CD14-positive monocyte (primary cell): ENCODE results near the gene MAP3K13. TPM values are rescaled to one million over a fixed set of nuclear protein-coding genes. Genes with fewer than 3 reads are reported as not detected.

Experiments used
- DNase-seq, 3 donors: peaks; one replicate each; pipeline ENCODE4 v3.0.0-alpha.2; 2011 to 2022
- H2AFZ ChIP-seq: 2 replicates; pipeline ENCODE4 v1.6.0; 2012; ENCODE audit warnings: mild to moderate bottlenecking, low read depth, low read length, inconsistent platforms; ENCODE audit not compliant: insufficient read depth, poor library complexity, severe bottlenecking
- H3K27ac ChIP-seq, 2 donors: 1 replicate in 1 of 2; 2 replicates in 1 of 2; pipeline ENCODE4 v1.5.1; 2012 to 2013; ENCODE audit warnings: low read length in 2 of 2, control low read depth in 1 of 2, inconsistent platforms in 1 of 2, low read depth in 1 of 2, mild to moderate bottlenecking in 1 of 2
- H3K27me3 ChIP-seq, 2 donors: one replicate each; pipeline versions ENCODE4 v1.6.0 to v1.6.1; 2011 to 2013; ENCODE audit warnings: low read length in 2 of 2; ENCODE audit not compliant: control insufficient read depth in 2 of 2, insufficient read depth in 2 of 2
- H3K36me3 ChIP-seq, 2 donors: replicated peaks in 1 of 2; 1 replicate in 1 of 2; 2 replicates in 1 of 2; pipeline versions ENCODE4 v1.5.1 to v1.6.1; 2012 to 2013; ENCODE audit warnings: low read length in 2 of 2, control low read depth in 1 of 2, inconsistent platforms in 1 of 2, mild to moderate bottlenecking in 1 of 2; ENCODE audit not compliant: insufficient read depth in 2 of 2, control insufficient read depth in 1 of 2
- H3K4me1 ChIP-seq, 2 donors: 1 replicate in 1 of 2; 2 replicates in 1 of 2; pipeline versions ENCODE4 v1.5.1 to v1.6.1; 2012 to 2013; ENCODE audit warnings: low read length in 2 of 2, control low read depth in 1 of 2, inconsistent platforms in 1 of 2, mild to moderate bottlenecking in 1 of 2, moderate library complexity in 1 of 2; ENCODE audit not compliant: insufficient read depth in 2 of 2, control insufficient read depth in 1 of 2
- H3K4me2 ChIP-seq: replicated peaks from 2 replicates; pipeline ENCODE3; 2012; ENCODE audit warnings: low read length, moderate library complexity, mild to moderate bottlenecking; ENCODE audit not compliant: poor library complexity, severe bottlenecking; ENCODE audit errors: extremely low read depth
- H3K4me3 ChIP-seq, 3 experiments: fragments of 200-600 bp in 1 of 3; sonication (generic) in 1 of 3; replicated peaks in 1 of 3; 1 replicate in 2 of 3; 2 replicates in 1 of 3; pipeline ENCODE4 v1.5.1; 2011 to 2013; ENCODE audit warnings: low read length in 3 of 3, mild to moderate bottlenecking in 3 of 3, control low read depth in 2 of 3, low read depth in 2 of 3, inconsistent platforms in 1 of 3, moderate library complexity in 1 of 3
- H3K79me2 ChIP-seq: 2 replicates; pipeline ENCODE4 v1.6.0; 2012; ENCODE audit warnings: mild to moderate bottlenecking, control low read depth, inconsistent platforms, low read length, moderate library complexity; ENCODE audit not compliant: insufficient read depth
- H3K9ac ChIP-seq: 2 replicates; pipeline ENCODE4 v1.6.0; 2017; ENCODE audit warnings: low read length, mild to moderate bottlenecking; ENCODE audit not compliant: insufficient read depth, poor library complexity, severe bottlenecking
- H3K9me3 ChIP-seq, 2 donors: replicated peaks in 1 of 2; 1 replicate in 1 of 2; 2 replicates in 1 of 2; pipeline versions ENCODE4 v1.5.1 to v1.6.1; 2012 to 2013; ENCODE audit warnings: low read length in 2 of 2, control low read depth in 1 of 2; ENCODE audit not compliant: control insufficient read depth in 1 of 2, insufficient read depth in 1 of 2
- H4K20me1 ChIP-seq: 2 replicates; pipeline ENCODE4 v1.6.0; 2012; ENCODE audit warnings: mild to moderate bottlenecking, low read length, control low read depth, moderate library complexity; ENCODE audit not compliant: insufficient read depth
- H3K27ac Mint-ChIP-seq, 7 donors: one replicate each; pipeline ENCODE4 v1.8.0; 2020; ENCODE audit warnings: mild to moderate bottlenecking in 7 of 7, mixed read lengths in 7 of 7, moderate library complexity in 6 of 7, inconsistent platforms in 2 of 7
- H3K27me3 Mint-ChIP-seq, 3 donors: one replicate each; pipeline ENCODE4 v1.8.0; 2021 to 2022; ENCODE audit warnings: low read depth in 3 of 3, mild to moderate bottlenecking in 3 of 3, mixed read lengths in 3 of 3, moderate library complexity in 3 of 3, inconsistent platforms in 1 of 3
- H3K36me3 Mint-ChIP-seq, 2 donors: one replicate each; pipeline ENCODE4 v1.8.0; 2020; ENCODE audit warnings: mixed read lengths in 2 of 2, inconsistent platforms in 1 of 2, mild to moderate bottlenecking in 1 of 2
- H3K4me1 Mint-ChIP-seq: one replicate; pipeline ENCODE4 v1.8.0; 2020; ENCODE audit warnings: mild to moderate bottlenecking, mixed read lengths
- H3K4me3 Mint-ChIP-seq, 2 donors: one replicate each; pipeline ENCODE4 v1.8.0; 2020; ENCODE audit warnings: mild to moderate bottlenecking in 2 of 2, mixed read lengths in 2 of 2, moderate library complexity in 1 of 2
- H3K9me3 Mint-ChIP-seq, 7 donors: one replicate each; pipeline ENCODE4 v1.8.0; 2020 to 2022; ENCODE audit warnings: mixed read lengths in 7 of 7, mild to moderate bottlenecking in 6 of 7, moderate library complexity in 6 of 7, inconsistent platforms in 2 of 7
- CTCF ChIP-seq: fragments of 200-600 bp; IDR thresholded peaks from one replicate; pipeline ENCODE4 v1.8.0; 2022; ENCODE audit warnings: antibody characterized with exemption, mild to moderate bottlenecking
- WGBS: methylation state at CpG from one replicate; pipeline ENCODE4 v1.1.5; 2013; ENCODE audit warnings: missing lambda C conversion rate; ENCODE audit not compliant: insufficient coverage; 5-methylcytosine and 5-hydroxymethylcytosine counted together
- intact Hi-C, 2 donors: fragments of 100-400 bp; cut with micrococcal nuclease; formaldehyde crosslinking; loops; one replicate each; pipeline versions ENCODE4 v1.15.0 to v1.15.1; 2023
- polyA plus RNA-seq, 3 donors: library from polyadenylated mRNA; depleted of rRNA in 1 of 3; unstranded in 2 of 3; stranded (reverse) in 1 of 3; fragments of 300-500 nt in 2 of 3; fragments of >200 nt in 1 of 3; fragmentation: Illumina TruSeq in 2 of 3; gene quantifications; 1 replicate in 2 of 3; 2 replicates in 1 of 3; pipeline ENCODE4 v1.2.3, GENCODE V29; 2012 to 2021

Gene MAP3K13
- polyA plus RNA-seq, 3 donors, result 5.0 to 34.2 (median 30.9) TPM

GRCh38 chr3:185504636-185505035, 141.7 kb downstream of the MAP3K13 start:
- H3K36me3 Mint-ChIP-seq, result no peaks in the 10 kb centered on the region
- intact Hi-C loops, result no loop called here
- Histone ChIP-seq H3K79me2 (no peaks in the 10 kb centered on the region), H3K4me3 (no peak overlapping the region), H3K9me3 (no peaks in the 10 kb centered on the region), H3K27ac (no peak overlapping the region), H3K36me3 (no peaks in the 10 kb centered on the region), H4K20me1 (no peaks in the 10 kb centered on the region), H3K4me2 (no peak overlapping the region), H3K27me3 (no peaks in the 10 kb centered on the region), H3K4me1 (no peaks in the 10 kb centered on the region), H2AFZ (no peak overlapping the region), H3K9ac (no peak overlapping the region)
- DNase-seq, result no peak
- H3K27ac Mint-ChIP-seq, result no peak overlapping the region
- peaks cover 0 to 9% (median 1%) of the 10 kb centered on the region in 3 donors for H3K27me3 Mint-ChIP-seq
- WGBS, result 100% methylated on average over 1 of the region's 3 CpGs
- H3K9me3 Mint-ChIP-seq, result peaks cover 0 to 3% (median 0%) of the 10 kb centered on the region in 7 donors
- no peak for TF ChIP-seq CTCF
- no peaks in the 10 kb centered on the region for H3K4me1 Mint-ChIP-seq
- H3K4me3 Mint-ChIP-seq, result no peak overlapping the region

GRCh38 chr3:185507883-185508282, 144.9 kb downstream of the MAP3K13 start:
- no peak for TF ChIP-seq CTCF
- Histone ChIP-seq H3K27ac (no peak overlapping the region), H3K9ac (peak overlapping the region; percentile 23), H3K4me2 (no peak overlapping the region), H3K27me3 (no peaks in the 10 kb centered on the region), H3K4me3 (no peak overlapping the region), H4K20me1 (no peaks in the 10 kb centered on the region), H2AFZ (no peak overlapping the region), H3K4me1 (no peaks in the 10 kb centered on the region), H3K79me2 (no peaks in the 10 kb centered on the region), H3K36me3 (no peaks in the 10 kb centered on the region), H3K9me3 (no peaks in the 10 kb centered on the region)
- H3K4me1 Mint-ChIP-seq, result no peaks in the 10 kb centered on the region
- peaks cover 0 to under 1% (median 0%) of the 10 kb centered on the region in 7 donors for H3K9me3 Mint-ChIP-seq
- DNase-seq, result no peak
- H3K4me3 Mint-ChIP-seq, result peak overlapping the region in 1 of 2 donors; percentile 13
- H3K27ac Mint-ChIP-seq, result peak overlapping the region in 1 of 7 donors; percentile 20
- WGBS, result 88% methylated on average over 3 of the region's 6 CpGs
- peaks cover 0 to 7% (median 1%) of the 10 kb centered on the region in 3 donors for H3K27me3 Mint-ChIP-seq
- intact Hi-C loops, result no loop called here
- H3K36me3 Mint-ChIP-seq, result no peaks in the 10 kb centered on the region
